LNCAP (cell line): Measurements from ENCODE around the gene APLP1.

Source experiments
- CTCF ChIP-seq: fragments of 450-650 bp; IDR thresholded peaks from 2 replicates; pipeline ENCODE4 v1.5.1; 2017; ENCODE audit warnings: mild to moderate bottlenecking

Gene APLP1

GRCh38 chr19:35905178-35905727, 36.9 kb downstream of the APLP1 start:
- no peak for TF ChIP-seq CTCF

GRCh38 chr19:35907377-35907745, 39.0 kb downstream of the APLP1 start:
- TF ChIP-seq CTCF: no peak

GRCh38 chr19:35908010-35908441, 39.7 kb downstream of the APLP1 start, which contains the start of gene TYROBP:
Gene TYROBP (minus strand): TSS chr19:35908295. CDS start chr19:35908228, 67 bp downstream.
- no peak for TF ChIP-seq CTCF

- TF ChIP-seq CTCF: no peak
These were observed 40.8 kb downstream of the APLP1 start for GRCh38 chr19:35908973-35909683.

- TF ChIP-seq CTCF: no peak
These were observed 41.3 kb downstream of the APLP1 start for GRCh38 chr19:35909684-35910035.

GRCh38 chr19:35911173-35911572, 42.8 kb downstream of the APLP1 start:
- no peak for TF ChIP-seq CTCF

GRCh38 chr19:35911790-35912189, 43.4 kb downstream of the APLP1 start:
- TF ChIP-seq CTCF: no peak
